ENCODE data around the gene RNF166.

The RNF166 gene

DNA sequence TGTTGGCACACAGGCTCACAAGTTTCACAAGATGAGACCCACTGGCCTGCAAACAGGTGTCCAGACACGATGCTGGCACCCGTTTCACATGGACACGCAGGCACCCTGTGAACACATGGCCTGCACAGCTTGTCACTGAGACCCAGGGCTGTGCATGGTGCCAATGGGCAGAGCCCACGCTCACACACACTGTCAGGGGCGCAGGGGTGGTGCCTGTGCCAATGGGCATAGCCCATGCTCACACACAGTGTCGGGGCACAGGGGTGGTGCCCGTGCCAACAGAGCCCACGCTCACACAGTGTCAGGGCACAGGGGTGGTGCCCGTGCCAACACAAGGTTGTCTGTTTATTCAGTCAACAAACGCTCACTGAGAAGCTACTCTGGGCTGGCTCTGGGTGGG lies 29.4 kb upstream of the RNF166 start:
- no peak for TF ChIP-seq REST (IDR thresholded peaks at IDR 0.05; ENCODE audit: insufficient read depth in 1 of 2, low read depth in 2 of 2, low read length in 2 of 2)

GRCh38 chr16:88735121-88735520 lies 28.9 kb upstream of the RNF166 start:
- TF ChIP-seq REST (IDR thresholded peaks at IDR 0.05; ENCODE audit: insufficient read depth in 1 of 2, low read depth in 2 of 2, low read length in 2 of 2) (no peak), FOXP2 (optimal IDR thresholded peaks at IDR 0.05; ENCODE audit: borderline replicate concordance, extremely low read depth, extremely low read length, insufficient read depth) (no peak), POLR2AphosphoS5 (IDR thresholded peaks at IDR 0.05; ENCODE audit: low read depth, low read length) (no peak), SIN3A (IDR thresholded peaks at IDR 0.05; ENCODE audit: borderline replicate concordance, insufficient read depth, low read length) (no peak), TAF1 (IDR thresholded peaks at IDR 0.05; ENCODE audit: borderline replicate concordance, insufficient read depth, low read length) (no peak)

- TF ChIP-seq REST (IDR thresholded peaks at IDR 0.05; ENCODE audit: insufficient read depth in 1 of 2, low read depth in 2 of 2, low read length in 2 of 2) (no peak), SIN3A (IDR thresholded peaks at IDR 0.05; ENCODE audit: borderline replicate concordance, insufficient read depth, low read length) (no peak), TAF1 (IDR thresholded peaks at IDR 0.05; ENCODE audit: borderline replicate concordance, insufficient read depth, low read length) (no peak), POLR2AphosphoS5 (IDR thresholded peaks at IDR 0.05; ENCODE audit: low read depth, low read length) (no peak), FOXP2 (optimal IDR thresholded peaks at IDR 0.05; ENCODE audit: borderline replicate concordance, extremely low read depth, extremely low read length, insufficient read depth) (no peak)
Measured at GRCh38 chr16:88734361-88734728, 28.1 kb upstream of the RNF166 start.

DNA sequence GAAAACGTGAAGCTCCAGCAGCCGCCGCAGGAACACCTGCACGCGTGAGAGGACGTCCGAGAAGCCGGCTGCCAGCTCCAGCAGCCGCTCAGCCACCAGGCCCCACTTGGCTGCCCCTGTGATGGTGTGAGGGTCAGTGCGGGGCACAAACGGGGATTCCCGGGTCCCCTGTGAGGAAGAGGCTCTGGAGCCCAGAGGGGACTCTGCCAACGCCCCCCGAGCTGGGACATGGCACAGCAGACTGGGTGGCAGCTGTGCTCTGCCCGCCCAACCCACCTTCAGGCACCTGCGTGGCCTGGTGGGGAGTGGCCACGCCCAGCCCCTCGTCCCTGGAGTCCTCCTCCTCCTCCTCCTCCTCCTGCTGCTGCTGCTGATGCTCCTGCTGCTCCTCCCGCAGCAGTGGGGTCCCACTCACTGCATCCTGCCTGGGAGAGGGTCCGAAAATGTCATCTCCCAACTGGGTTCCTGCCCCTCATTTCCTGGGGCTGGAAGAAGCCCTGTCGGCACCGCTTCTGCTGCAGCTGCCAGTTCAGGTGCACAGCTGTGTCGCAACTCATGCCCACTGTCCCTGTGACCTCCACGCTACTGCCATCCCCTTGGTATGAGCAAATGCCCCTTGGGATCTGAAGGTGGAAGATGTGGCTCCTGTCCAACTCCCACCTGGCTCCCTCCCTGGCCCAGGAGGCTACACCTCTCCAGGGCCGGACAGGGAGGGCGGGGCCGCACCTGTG lies 27.6 kb upstream of the RNF166 start:
- TF ChIP-seq FOXP2 (optimal IDR thresholded peaks at IDR 0.05; ENCODE audit: borderline replicate concordance, extremely low read depth, extremely low read length, insufficient read depth) (no peak), REST (IDR thresholded peaks at IDR 0.05; ENCODE audit: insufficient read depth in 1 of 2, low read depth in 2 of 2, low read length in 2 of 2) (no peak), TAF1 (IDR thresholded peaks at IDR 0.05; ENCODE audit: borderline replicate concordance, insufficient read depth, low read length) (no peak), POLR2AphosphoS5 (IDR thresholded peaks at IDR 0.05; ENCODE audit: low read depth, low read length) (no peak), SIN3A (IDR thresholded peaks at IDR 0.05; ENCODE audit: borderline replicate concordance, insufficient read depth, low read length) (no peak)

DNA sequence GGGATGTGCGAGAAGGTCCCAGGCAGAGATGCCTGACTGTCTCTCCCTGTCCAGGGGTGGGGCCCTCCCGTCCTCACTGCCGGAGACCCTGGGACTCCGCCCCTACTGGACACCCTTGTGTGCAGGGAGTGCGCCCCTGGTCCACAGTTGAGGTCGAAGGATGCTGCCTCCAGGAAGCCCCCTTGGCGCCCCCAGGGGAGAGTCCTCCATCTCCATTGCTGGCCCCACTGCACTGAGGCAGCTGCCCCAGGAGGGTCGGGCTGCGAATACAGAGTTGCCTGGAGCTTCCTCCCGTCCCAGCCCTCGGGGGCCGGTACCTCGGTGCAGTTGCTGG lies 26.7 kb upstream of the RNF166 start:
- TF ChIP-seq REST (IDR thresholded peaks at IDR 0.05; ENCODE audit: insufficient read depth in 1 of 2, low read depth in 2 of 2, low read length in 2 of 2), result no peak
- TF ChIP-seq SIN3A (IDR thresholded peaks at IDR 0.05; ENCODE audit: borderline replicate concordance, insufficient read depth, low read length), result no peak
- no peak for TF ChIP-seq POLR2AphosphoS5 (IDR thresholded peaks at IDR 0.05; ENCODE audit: low read depth, low read length)
- TF ChIP-seq FOXP2 (optimal IDR thresholded peaks at IDR 0.05; ENCODE audit: borderline replicate concordance, extremely low read depth, extremely low read length, insufficient read depth), result no peak
- no peak for TF ChIP-seq TAF1 (IDR thresholded peaks at IDR 0.05; ENCODE audit: borderline replicate concordance, insufficient read depth, low read length)

Data from PFSK-1 (cell line).